HuH-7.5 (cell line): ENCODE results near the gene CAMKMT.

Experiments
- DNase-seq: peaks from one replicate; pipeline ENCODE4 v3.0.0; 2011; ENCODE audit warnings: low spot score

Gene CAMKMT

DNA sequence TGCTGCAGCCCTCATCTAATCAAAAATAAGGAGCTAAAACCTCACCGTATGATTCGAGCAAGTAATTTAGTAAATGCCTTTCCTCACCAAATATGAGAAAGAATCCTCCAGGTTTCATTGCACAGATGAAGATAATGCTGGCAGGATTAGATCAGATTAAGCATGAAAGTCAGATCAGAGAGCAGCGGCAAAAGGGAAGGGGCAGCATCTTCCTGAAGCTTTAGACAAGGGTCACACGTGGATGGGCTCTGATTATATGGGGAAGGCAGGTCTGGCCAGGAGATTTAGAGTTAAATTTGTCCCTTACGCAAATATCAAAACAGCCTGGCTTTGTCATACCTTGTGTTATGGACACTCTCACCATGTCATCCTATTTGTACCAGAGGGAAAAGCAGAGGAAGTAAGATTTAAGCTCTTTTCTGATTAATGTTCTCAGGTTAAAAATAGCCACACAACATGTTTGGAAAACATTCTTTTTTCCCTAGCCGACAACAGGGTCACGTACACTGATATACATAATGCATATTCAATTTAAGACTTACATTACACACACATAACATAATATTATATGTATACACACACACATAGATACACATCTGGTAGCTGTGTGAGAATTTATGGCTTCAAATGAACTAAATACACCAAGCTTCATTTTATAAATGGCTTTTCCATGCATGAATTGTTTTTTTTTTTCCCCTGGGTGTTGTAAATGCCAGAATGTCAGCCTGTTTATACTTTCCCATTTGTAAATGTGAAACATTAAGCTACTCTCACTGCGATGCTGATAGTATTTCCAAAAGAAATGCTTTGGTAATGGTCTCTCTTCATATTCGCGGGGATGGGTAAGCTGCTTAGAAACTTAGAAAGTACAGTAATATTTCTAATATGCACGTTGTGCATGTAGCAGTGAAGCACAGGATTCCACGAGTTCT is 383.5 kb downstream of the CAMKMT start:
- DNase-seq, result no peak

DNA sequence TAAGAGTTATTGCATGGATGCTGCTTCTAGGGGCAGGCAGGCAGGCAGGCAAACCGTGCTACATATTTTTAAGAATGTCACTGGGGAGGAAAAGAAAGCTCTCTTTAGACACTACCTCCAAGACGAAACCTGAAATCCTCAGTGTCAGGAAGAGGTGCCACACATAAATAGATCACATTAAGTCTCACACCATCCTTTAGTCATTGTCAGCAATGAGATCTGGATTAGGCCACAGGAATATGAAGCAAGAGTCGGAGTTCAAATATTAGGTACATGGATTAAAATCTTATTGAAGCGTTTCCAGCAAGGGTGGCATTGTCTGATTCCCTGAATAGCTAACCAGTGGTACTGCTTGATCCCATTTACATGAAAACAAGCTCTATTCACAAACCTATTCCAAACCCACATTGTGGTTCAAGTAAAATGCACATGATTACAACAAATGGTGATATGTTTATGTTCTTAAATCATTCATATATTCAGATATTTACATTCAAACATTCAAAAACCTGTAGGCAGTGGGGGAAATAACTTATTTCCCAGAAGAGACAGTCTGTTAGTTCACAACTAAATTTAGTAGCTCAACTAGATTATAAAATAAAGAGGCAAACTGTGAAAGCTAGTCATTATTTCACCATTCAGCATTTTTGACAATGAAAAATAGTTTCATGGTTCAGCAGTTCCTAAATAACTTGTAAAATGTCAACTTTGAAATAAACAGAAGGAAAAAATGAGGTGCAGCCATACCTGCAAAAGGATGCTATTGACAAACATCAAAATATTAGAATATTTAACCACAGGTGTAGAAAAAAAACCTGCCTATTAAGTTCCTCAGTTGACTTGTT is 384.4 kb downstream of the CAMKMT start:
- no peak for DNase-seq

DNA sequence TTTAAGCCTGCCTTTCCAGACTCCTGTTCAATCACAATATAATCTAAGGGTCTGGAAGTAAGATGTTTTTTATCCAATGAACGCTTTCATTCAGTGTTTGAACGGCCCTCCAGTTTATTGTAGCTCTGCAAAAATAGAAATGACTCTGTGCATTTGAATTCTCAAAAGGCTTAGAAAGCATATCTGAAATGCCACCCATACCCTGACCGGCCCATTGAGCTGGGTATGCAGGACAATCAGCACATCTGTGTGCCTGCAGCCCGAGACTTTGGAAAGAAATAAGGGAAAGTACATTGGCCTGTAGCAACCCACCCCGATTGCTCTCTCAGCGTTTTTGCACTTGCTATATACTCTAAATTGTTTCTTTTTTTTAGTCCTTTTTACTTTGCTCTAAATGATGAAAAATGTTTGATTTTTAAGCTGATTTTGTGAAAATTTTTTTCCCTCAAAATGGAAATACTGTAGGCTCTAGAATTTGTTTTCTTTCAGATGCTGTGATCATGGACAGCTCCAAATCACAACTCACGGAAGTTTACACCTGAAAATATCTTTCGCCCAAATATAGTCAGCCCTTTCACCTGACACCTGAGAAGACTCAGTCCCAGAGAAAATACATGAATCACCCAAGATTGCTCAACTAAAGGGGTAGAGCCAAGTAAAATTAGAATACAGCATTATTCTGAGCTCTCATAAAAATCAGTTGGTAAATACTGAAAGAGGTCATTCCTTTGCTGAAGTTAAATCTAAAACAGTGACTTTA is 385.3 kb downstream of the CAMKMT start:
- no peak for DNase-seq

DNA sequence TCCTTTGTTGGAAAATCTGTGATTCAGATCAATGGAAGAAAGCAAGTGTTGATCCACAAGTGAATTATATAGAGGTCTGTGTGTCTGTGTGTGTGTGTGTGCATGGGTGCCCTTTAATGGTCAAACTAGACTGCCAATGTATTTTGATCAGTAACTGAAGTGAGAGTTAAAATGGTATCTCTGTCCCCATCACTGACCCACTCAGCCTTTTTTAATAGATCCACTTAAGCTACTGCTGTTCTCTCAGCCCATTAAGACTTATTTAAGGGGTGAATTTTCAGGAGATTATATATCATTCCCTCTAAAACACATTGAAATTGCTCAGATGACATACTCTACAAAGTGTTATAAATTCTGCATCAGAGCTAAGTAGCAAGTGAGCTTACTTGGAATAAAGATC is 386.0 kb downstream of the CAMKMT start:
- no peak for DNase-seq

DNA sequence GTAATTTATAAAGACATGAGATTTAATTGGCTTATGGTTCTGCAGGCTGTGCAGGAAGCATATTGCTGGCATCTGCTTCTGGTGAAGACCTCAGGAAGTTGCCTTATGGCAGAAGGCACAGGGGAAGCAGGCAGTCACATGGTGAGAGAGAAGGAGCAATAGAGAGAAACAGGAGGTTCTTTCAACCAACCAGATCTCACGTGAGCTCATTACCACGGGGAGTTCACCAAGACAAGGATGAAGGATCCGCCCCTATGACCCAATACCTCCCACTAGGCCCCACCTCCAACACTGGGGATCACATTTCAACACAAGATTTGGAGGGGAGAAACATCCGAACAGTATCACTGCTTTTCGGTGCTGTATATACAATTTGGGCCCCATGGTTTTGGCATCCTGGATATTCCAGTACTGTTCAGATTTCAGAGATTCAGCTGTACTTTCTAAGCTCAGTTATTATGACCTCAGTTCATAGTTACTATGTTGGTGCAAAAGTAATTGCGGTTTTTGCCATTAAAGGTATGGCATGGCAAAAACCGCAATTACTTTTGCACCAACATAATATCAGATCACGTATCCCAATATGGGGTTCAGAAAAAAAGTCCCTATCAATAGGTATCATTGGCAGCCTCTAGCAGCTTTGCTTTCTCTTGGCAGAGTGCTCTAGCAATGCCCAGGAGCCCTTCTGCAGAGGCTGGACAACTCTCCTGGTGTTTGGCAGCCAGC is 390.2 kb downstream of the CAMKMT start:
- DNase-seq, result no peak

DNA sequence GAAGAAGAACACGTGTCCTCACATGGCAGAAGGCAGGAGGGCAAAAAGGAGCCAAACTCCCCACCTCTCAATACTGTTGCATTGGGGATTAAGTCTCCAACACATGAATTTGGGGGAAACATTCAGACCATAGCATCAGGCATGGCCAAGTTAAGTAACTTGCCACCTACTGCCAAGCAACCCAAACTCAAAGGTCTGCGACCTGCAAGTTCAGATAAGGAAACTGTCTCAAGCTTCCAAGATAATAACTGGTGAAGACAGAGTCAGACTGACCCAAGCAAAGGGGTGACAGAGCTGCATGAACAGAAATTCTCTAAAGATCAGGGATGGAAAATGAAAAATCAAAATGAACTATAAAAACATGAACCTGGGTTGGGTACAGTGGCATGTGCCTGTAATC is 391.0 kb downstream of the CAMKMT start:
- no peak for DNase-seq

DNA sequence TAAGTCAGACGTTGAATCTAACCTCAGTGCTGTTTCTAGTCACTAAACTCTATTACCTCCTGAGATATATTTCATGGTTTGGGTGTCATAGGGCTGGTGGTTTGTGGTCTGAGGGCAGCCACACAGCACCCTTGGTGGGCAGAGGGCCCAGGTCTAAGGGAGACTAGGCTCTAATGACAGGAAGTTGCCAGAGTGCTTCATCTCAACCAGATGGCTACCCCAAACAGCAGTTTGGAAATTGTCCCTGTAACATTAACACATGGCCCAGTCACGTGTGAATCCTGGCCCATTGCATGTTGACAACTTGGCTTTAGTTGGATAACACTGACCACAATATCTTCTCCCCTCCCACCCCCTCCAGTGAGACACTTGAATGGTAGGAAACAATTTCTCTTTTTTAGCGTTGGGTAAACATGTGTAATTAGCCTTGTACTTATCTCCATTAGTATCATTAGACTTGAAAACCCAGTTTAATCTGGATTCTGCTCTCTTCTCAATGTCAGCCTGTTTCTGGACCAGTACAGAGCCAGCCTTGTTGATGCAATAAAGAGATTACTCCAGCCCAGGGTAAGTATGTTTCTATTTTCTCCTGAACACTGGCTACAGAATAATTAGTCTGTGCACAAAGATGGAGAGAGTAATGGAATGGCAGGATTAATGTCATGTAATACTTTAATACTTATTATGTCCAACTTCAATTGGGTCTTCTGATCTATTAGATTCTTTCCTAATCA is 392.0 kb downstream of the CAMKMT start:
- DNase-seq, result no peak

DNA sequence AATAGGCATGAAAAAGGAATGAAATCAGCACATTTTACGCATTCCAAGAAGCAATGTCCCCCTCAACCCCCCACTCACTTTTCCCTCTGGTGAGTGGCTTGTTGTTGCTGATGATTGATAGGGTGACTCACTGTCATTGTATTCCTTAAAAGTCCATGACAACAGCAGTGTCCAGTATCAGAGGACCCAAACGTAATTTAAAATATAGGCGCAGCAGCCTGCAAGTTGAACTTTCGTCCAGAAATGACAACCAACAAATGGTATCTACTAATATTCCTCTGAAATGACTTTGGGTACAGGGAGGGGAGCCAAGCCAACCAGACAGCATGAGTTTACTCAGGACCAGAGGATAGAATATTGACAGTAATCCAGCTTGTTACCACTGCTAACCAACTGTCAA is 396.8 kb downstream of the CAMKMT start:
- DNase-seq, result no peak

DNA sequence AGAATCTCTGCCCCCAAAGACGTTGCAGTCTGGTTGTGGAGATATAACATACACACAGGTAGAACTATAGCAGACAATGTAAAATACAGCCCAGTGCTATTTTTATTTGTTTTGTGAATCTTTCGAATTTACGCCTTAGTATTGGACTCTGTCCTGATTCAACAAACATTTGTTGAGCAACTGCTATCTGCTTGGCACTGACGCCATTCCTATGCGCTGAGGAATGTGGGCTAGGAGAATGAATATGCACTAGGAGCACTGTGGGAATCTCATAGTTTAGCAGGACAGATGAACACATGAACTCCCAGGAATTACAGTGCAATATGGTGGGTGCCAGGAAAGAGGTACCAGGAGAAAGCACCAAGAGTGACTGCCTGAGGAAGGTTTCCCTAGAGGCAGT is 398.1 kb downstream of the CAMKMT start:
- no peak for DNase-seq

DNA sequence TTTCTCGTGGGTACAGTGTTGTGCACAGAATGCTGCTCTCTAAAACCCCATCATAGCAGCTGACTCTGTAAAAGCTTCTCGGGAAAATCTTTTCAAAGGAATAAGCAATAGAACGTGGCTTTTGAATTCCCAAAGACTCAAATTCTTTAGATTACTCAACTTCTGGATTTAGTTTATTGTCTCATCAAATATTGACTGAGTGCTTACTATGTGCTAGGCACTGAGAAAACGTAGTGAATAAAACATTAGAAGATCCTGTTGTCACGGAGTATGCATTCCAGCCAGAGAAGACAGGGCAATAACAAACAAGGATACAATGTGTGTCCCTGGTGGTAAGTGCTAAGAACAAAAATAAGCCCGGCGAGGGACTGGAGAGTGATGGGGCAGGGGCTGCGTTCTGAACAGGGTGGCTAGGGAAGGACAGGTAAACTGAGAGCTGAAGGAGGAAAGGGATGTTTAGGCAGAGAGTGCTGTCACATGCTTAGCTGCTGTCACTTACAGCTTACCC is 401.6 kb downstream of the CAMKMT start:
- DNase-seq, result no peak

DNA sequence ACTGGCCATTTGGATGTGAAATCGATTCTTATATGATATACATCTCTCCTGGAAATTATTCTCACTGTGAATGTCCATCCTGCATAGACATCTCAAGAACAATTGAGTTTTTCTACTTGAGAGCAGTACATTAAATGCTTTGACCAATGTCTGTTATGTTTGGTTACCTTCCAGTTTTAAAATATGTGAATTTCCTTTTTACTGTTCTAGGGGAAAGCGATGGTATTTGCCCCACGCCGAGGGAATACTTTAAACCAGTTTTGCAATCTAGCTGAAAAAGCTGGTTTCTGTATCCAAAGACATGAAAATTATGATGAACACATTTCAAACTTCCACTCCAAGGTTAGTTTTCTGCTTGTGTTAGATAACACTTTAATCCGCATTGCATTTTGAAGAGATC is 404.5 kb downstream of the CAMKMT start:
- DNase-seq, result no peak

DNA sequence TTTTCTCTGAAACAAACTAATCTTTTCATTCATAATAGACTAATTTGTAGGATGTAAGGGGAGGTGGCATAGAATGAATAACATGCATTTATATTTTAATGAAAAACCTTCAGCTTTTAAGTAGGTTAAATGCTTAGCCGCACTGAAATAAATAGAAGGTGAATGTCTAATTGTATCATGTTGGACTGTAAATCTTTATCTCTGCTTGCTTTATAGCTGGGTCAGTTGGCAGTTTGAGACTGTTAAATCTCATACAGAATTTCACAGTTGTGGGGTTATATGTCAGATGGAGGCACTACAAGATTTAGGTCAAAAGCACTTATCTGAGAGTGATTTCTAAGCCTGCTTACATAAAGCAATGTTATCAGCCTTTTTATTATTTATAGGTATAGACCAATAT is 405.0 kb downstream of the CAMKMT start:
- DNase-seq, result no peak

DNA sequence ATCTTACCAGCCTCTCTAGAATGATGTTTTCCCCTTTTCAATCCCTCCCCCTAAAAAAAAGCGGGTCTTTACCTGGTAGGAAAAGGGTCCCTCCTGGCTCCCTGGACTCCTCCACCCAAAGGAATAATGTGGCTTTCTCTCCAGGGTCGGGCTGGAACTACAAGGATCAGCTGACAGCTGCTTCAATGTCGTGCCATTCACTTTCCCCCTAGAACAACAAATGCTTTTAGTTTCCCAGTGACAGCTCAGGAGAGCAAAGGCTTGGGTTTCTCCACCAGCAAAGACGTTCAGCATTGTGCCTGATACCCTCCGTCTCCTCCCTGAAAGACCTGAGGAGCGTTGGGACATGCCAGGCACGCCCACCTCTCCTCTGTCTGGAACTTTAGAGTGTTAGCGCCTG is 405.9 kb downstream of the CAMKMT start:
- DNase-seq, result no peak

DNA sequence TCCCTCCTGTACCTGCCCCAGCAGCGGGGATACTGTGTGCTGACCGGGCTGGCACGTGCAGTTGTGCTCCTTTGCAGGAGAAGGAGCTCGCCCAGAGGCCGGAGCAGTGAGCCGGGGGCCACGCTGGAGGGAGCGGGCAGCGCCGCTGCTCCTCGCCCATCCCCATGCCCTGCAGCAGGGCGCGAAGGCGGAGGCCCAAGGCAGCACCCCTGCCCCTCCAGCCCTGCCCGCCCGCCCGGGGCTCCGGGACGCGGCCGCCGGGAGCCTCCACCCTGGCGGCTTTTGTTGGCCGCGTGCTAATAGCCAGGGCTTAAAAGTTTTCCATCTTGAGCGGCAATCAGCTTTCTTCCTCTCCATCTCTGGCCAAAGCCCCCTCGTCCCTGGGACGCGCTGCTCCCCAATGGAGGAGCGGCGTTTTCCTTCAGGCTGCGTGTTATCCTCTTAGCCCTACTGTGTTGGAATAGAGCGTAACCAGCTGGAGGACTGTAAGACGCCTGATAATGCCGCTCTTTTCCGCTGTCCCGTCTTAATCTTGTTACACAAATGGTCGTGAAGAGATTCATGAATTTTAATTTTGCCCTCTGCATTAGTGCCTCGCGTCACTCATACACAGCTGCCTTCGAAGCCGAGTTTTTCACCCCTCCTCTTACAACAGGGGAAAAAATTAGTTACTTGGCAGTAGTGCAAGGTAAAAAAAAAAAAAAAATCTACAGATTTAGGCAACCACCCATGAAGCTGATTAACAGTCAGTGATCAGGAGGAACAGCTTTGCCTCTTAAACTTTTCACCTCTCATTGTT is 406.9 kb downstream of the CAMKMT start:
- no peak for DNase-seq

DNA sequence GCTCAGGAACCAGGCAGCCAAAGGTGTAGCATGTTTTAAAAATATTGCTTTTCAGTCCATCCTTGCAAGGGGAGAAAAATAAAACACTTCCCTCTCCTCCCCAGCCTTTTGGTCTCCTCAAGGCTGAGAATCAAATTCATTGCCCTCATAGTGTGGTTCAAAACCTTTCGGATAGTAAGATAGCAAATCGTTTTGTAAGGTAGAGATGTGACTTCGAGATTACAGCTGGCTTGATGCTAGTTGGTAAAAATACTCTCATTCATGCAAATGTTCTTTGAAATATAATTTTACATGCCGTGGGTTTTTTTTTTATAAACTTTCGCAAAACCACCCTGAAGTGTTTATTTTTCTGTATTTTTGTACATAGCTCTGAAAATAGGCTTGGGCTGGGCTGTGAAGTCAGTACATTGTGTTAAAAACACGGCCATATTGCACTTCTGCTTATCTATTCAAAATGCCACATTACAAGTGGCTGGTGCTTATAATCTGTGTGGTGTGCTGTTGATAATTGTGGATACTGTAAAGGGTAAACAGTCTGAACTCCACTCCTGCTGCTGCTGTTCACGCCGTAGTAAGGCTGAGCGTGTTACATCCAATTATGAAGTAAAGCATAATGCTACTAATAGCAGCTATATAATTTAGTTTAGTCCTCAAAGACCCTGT is 407.7 kb downstream of the CAMKMT start:
- DNase-seq, result no peak

DNA sequence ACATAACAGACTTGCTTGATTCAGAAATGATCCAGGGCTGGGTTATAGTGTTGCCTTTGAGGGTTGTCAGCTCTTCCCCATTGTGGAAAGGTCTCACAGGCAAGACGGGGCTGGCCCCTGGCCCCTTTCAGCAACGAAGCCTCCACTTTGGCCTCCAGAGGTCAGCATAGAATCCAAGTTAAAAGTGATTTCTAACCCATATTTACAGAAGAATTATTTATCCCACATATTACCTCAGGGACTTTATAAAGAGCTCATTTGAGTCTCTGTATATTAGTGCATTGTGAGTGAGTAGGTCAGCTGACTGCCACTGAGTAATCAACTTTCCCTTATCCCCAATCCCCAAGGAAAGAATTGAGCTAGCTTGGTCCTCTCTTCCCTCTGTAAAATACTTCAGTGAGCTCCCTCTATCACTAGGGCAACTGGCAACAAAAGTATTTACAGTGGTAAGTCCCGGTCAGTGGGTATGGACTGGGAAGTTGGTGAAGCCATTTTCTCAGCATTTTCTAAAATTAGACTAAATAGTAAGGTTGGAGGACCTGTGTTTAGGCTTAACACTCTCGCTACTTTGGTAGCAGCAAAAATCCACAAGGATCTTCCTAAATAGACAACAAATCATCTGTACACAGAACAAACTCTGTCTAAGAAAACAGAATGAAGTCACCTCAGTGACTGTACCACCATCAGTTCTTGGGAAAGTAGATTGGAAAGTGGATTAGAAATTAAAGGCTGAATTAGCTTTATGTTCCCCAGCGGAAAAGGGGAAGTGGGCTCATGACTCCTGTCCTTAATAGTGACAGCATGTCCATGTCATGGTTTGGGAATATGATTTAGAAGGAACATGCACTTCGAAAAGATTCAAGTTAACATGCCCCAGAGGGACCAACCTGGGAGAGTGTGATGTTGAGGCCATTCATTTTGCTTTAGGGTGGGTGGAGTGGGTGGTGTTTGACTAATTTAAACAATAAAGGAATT is 408.8 kb downstream of the CAMKMT start:
- no peak for DNase-seq

DNA sequence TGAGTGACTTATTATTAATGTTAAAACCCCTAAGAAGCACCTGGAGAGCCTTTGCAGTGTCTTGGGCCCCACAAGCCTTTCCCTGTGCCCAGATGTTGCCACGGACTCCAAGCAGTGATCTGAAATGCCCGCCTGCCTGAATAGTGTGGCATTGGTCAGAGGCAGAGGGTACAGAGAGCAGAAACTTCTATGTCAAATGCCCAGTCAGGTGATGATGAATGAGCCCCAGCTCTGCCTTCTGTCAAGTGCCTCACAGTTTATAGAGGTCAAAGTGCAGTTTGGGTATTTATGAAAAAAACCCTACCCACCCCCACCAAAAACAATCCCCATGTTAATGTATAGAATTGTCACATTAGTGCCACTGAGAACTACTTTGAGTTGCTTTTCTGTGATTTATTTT is 409.8 kb downstream of the CAMKMT start:
- DNase-seq, result peak; percentile 35

DNA sequence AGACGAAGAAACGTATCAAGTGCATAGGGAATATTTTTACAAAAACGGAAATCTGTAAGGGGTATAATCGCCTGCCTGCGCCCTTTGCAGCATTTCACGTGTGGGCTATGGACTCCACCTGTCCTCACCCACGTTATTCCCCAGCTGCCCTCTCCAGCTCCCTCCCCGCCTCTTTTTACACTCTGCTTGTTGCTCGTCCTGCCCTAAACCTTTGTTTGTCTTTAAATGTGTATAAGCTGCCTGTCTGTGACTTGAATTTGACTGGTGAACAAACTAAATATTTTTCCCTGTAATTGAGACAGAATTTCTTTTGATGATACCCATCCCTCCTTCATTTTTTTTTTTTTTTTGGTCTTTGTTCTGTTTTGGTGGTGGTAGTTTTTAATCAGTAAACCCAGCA is 410.4 kb downstream of the CAMKMT start:
- DNase-seq, result no peak
